ENCODE data around the gene KIZ.
A peak's percentile ranks its signal among the peaks of the same experiment; 100 is the strongest.
"Not testable (repeated sequence)": the region's sequence is repeated elsewhere in the genome, so short reads cannot be mapped to it uniquely, and the experiment has no call there.

Gene KIZ

GRCh38 chr20:21139881-21140566, 14.1 kb downstream of the KIZ start:
- DNase-seq = no peak

- DNase-seq = no peak
Observed at GRCh38 chr20:21141825-21142224, 15.9 kb downstream of the KIZ start.

- DNase-seq = no peak
Observed at GRCh38 chr20:21143194-21143890, 17.5 kb downstream of the KIZ start.

DNA sequence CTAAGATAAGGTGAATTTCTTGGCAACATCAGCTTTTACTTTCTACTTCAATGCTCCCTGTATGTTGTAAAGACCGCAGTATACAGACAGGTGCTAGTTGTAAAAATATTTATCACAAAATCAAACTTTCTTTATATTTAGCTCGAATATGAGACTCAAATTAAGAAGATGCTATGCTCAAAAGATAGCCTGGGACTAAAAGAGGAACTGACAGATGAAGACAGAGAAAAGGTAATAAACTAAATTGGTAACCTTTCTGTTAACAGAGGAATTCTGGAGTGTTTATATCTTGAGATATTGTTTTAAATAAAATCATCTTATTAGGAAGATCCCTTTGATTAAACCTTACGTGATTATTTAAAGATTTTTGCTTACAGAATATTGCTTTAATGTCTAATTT, 19.5 kb downstream of the KIZ start:
- no peak for DNase-seq

- no peak for DNase-seq
Observed at GRCh38 chr20:21146215-21146614, 20.3 kb downstream of the KIZ start.

GRCh38 chr20:21147593-21147992, 21.7 kb downstream of the KIZ start:
- no peak for DNase-seq

GRCh38 chr20:21149344-21149743, 23.5 kb downstream of the KIZ start:
- DNase-seq = no peak

DNA sequence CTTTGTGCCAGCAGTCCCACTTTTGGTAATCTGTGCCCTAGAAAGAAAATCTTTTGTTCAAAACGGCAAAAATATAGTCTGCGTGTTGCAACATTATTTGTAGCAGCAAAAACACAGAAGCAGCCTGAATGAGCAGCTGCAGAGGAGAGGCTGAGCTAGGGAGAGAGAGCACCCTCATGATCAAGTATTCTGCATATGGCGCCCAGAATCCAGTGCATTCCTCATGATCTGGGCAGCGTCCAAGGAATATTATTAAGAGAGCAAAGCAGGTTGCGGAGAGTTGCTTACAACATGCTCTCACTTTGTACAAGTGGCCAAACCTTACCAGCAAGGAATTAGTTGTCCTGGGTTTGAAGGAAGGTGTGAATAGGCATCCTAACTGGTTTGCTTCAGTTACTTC, 25.9 kb downstream of the KIZ start:
- no peak for DNase-seq

GRCh38 chr20:21154692-21155091, 28.8 kb downstream of the KIZ start:
- DNase-seq = no peak

DNA sequence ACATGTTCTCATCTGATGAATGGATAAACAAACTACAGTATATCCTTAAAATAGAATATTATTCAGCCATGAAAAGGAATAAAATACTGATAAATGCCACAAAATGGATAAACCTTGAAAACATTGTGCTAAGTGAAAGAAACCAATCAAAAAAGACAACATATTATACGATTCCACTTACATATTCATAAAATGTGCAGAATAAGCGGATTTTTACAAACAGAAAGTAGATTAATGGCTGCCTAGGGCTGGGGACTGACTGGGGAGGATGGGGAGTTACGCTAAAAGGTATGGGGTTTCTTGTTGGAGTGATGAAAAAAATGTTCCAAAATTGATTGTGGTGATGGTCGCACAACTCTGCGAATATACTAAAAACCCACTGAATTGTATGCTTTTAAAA, 29.4 kb downstream of the KIZ start:
- DNase-seq = no peak

DNA sequence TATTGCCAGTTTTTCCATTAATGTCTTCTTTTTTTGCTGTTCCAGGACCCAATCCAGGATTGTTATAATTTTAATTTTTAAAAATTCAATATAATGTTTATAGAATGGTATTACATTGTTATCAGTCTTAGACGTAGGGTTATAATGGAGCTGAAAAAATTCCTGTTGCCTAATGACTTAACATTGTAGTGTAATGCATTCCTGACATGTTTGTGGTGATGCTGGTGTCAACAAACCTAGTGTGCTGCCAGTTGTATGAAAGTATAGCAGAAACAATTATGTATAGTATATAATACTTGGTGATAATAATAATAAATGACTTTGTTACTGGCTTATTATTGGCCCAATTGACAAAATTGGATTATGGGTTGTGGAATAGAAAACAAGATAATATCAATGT, 30.4 kb downstream of the KIZ start:
- DNase-seq = no peak

DNA sequence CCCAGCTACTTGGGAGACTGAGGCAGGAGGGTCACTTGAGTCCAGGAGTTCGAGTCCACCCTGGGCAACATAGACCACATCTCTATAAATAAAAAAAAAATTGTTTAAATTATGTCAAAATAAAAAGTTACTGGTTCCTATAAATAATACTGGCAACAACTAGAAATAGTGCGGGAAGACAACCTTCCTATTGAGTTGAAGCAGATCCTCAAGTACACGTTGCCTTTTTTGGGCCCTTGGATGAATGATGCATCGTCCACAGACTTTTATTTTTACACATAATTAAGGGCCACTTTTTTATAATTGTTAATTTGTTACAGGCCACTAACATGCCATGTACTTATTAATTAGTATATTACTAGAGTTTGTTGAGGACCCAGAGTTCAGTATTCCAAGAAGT, 31.1 kb downstream of the KIZ start:
- DNase-seq = no peak

- DNase-seq = no peak
Observed at GRCh38 chr20:21159658-21160380, 33.9 kb downstream of the KIZ start.

GRCh38 chr20:21161926-21162325, 36.0 kb downstream of the KIZ start:
- DNase-seq = no peak

- no peak for DNase-seq
Observed at GRCh38 chr20:21162631-21163030, 36.7 kb downstream of the KIZ start.

DNA sequence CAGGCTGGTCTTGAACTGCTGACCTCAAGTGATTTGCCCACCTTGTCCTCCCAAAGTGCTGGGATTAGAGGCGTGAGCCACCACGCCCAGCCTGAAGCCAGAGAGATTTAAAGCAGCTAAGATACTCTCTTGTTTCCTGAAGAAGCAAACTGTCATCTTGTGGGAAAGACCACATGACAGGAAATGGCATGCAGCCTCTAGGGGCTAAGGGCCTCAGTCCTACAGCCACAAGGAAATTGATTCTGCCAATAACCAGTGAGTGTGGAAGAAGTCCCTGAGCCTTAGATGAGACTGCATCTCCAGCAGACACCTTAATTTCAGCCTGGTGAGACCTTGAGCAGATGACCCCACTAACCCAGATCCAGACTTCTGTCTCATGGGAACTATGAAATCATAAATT, 40.9 kb downstream of the KIZ start:
- DNase-seq = no peak

DNA sequence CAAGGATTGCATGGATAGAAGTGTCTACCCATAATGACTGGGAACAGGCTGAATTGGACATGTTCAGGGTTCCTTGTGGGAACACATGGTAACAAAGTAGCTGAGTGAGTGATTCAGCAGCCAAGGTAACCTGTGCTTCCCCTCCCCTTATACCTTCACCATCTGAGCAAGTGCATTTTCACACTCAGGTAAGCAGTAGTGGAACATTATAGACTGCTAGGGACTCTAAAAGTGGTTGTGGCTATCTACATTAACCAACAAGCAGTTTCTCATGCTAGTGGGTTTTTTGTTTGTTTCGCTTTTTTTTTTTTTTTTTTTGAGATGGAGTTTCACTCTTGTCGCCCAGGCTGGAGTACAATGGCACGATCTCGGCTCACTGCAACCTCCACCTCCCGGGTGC, 41.4 kb downstream of the KIZ start:
- DNase-seq = no peak

- not testable (repeated sequence) for DNase-seq
Observed at GRCh38 chr20:21168061-21168460, 42.2 kb downstream of the KIZ start.

DNA sequence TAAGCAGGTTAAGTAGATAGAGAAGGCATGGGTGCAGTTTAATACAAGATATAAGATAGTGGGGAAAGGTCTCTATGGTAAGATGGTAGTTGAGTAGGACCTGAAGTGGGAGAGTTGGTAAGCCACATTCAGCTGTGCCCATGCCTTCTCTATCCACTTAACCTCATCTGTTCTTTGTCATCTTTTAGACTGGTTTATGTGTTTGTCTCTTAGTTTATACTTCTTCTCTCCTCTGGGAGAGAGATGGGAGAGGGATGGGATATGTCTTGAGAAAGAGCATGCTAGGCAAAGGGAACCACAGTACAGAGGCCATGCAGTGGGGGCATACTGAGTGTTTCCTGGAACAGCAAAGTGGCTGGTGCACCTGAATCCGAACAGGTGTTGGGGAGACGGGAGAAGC, 46.7 kb downstream of the KIZ start:
- DNase-seq = no peak

GRCh38 chr20:21173485-21173884, 47.6 kb downstream of the KIZ start:
- DNase-seq = no peak

DNA sequence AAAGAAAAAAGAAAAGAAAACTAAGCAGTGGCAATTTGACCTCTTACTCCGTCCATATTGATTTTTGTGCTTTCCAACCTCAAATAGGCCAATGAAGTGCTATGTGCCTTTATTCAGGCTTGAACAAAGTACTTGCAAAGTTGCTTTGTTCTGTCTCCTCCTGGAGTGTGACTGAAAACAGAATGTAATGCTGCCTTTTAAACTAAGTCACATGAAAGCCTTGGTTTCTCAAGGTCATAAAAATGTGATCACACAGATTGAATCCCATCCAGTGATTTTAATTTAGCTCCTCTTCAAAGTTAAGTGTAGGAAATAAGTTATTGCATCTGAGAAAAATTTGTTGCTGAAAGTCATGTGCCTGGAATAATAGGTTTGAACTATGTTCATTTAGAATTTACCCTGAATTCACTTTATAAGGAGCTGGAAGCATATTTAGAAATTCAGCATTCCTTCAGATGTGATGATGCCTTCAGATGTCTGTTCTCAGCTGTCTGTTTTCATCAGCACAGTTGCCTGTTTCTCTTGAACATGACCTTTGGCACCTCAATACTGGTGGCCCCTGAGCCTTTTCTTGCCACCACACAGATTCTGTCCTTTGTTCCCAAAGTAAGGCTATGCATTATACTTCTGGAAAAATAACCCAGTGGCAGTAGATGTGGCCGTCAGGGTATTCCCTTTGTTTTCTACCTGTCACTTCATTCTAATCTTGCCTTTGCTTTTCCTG, 48.8 kb downstream of the KIZ start:
- DNase-seq = no peak

GRCh38 chr20:21175433-21175832, 49.6 kb downstream of the KIZ start:
- DNase-seq = peak; percentile 5

DNA sequence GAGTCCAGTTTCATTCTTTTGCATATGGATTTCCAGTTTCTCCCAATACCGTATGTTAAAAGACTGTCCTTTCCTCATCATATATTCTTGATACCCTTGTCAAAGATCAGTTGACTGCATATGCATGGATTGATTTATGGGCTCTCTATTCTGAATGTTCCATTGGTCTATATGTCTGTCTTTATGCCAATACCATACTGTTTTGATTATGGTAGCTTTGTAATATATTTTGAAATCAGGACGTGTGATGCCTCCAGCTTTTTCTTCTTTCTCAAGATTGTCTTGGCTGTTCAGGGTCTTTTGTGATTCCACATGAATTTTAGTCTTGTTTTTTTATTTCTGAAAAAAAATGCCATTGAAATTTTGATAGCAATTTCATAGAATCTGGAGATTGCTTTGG, 51.9 kb downstream of the KIZ start:
- DNase-seq = no peak

DNA sequence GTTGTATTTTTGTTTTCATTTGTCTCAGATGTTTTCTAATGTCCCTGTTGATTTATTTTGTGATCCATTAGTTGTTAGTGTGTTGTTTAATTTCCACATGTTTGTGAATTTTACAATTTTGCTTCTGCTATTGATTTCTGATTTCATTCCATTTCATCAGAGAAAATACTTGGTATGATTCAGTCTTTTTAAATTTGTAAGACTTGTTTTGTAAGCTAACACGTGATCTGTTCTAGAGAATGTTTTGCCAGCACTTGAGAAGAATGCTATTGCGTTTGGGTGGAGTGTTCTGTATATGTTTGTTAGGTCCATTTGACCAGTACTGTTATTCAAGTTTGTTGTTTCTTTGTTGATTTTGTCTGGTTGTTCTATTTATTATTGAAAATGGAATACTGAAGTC, 53.9 kb downstream of the KIZ start:
- no peak for DNase-seq
